HG03571 (cell line): ENCODE data around the gene GLRX.

Experiments
- ATAC-seq: cut with Tn5 transposase; IDR thresholded peaks from one replicate; pipeline ENCODE4 v1.9.1; 2021; ENCODE audit not compliant: unreplicated experiment

Gene GLRX

GRCh38 chr5:95810305-95811125, 12.0 kb downstream of the GLRX start:
- no peak for ATAC-seq

DNA sequence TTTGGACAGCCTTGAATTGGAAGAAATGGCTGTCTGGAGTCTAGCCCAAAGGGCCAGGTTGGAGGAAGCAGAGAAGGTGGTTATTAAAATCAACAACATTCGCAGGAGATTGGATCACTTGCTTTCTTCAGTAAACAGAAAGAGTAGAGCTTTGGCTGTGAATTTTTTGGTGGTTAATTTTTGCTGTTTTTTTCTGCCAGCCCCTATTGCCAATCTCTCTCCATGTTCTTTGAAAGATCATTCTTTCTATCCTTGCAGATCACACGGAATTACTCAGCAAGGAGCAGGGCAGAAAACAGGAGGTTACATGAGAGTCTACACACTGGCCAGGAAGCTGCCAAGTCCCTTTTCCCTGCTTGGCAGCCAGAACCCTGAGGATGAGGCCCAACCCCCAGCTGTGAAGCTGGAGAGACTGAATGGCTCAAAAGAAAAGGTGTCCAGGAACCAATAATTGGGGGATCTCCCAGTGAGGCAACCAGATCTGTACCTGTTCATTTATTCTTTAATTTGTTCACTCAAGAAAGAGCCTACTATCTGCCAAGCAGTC, 13.0 kb downstream of the GLRX start:
- ATAC-seq = no peak

- peak; percentile 99 for ATAC-seq
Observed at GRCh38 chr5:95808686-95809413, 13.7 kb downstream of the GLRX start.

DNA sequence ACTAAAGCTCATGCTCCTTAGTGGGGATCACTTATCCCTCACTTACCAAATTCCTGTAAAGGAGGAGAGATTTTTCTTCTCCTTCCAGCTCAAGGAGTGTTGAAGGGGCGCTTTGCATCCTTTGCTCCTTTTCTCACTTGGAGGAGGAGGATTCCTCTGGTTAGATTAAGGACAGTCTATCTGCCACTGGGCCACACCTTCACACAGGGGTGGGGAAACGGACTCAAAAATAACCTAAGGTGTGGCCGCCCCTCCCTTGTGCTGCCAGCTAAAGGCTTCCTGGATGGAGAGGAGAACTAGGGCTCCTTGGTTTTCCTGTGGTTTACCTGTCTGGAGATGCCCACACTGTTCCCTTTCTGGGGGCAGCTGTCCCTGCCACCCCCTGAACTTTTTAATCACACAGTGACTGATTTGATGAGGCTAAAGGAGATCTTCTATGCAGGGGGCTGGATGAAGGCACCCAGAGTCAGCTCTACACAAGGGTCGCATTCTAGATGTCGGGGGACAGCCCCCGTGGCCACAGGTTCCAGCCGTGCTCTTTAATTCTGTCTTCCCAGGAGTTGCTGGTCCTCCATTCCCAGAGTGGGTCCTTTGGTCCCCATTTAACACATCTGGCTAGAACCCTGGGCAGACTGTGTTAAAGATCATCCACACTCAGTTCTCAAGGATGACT, 14.4 kb downstream of the GLRX start:
- ATAC-seq = no peak

GRCh38 chr5:95806687-95807086, 15.8 kb downstream of the GLRX start:
- ATAC-seq = no peak

DNA sequence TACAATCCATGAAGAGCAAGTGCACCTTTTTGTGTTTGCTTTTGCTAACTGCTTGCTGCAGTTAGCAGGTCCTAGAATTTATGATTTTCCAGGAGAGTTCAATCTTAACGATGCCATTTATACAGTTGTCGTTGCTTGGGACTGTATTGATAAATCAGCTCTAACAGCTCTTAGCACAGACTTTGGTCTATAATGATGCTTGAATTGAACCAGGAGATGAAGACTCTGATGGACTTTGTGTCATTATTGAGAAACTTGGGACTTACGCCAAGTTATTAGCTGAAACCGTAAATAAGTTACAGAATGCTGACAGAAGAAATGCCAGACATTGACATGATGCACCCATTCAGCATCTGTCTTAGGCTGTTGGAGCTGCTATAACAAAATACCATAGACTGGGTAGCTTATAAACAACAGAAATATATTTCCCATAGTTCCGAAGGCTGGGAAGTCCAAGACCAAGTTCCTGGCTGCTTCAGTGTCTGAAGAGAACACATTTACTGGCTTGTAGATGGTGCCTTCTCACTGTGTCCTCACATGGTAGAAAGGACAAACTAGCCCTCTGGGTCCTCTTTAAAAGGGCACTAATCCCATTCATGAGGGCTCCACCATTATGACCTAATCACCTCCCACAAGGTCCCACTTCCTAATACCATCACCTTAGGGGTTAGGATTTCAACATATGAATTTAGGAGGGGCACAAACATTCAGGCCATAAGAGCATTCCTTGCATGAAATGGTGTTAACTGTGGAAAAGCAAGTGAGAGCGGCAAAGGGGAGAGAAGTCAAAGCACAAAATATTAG, 17.6 kb downstream of the GLRX start:
- no peak for ATAC-seq

- ATAC-seq = no peak
Observed at GRCh38 chr5:95803271-95804148, 19.0 kb downstream of the GLRX start.

DNA sequence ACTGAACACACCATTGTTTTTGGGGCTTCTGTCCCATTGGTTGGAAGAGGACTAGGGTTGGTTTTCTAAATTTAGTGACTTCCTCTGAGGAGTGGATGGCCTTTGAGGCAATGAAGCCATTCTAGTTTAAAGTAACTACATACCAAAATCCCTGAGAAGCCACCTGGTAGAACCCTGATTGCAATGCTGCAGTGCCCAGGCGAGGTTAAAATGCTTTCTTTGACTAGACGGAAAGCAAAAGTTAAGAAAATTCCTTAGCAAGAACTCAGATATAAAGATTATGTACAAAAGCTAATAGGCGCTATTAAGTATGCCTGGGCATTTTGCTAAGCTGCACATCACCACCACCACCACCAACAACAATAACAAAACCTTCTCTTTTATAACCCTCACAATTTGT, 20.6 kb downstream of the GLRX start:
- ATAC-seq = no peak

- ATAC-seq = no peak
Observed at GRCh38 chr5:95801532-95801931, 21.0 kb downstream of the GLRX start.

DNA sequence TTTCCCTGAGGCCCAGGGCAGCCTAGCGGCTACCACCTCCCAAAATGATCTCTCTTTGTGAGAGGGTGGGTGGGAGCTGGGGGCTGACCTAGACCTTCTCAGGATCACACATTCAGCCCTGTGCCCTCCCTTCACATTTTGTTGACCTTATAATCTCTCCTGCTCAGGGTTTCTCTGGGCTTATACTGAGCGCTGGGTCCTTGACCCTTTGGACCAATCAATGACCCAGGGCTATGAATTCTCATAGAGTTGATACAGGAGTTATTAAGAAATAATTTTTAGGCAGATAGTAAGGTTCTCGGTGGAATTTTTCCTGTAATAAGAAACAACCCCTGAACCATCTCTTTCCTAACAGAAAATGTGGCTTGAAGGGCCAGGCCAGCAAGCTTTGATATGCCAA, 22.0 kb downstream of the GLRX start:
- no peak for ATAC-seq

- ATAC-seq = no peak
Observed at GRCh38 chr5:95799191-95799835, 23.2 kb downstream of the GLRX start.

DNA sequence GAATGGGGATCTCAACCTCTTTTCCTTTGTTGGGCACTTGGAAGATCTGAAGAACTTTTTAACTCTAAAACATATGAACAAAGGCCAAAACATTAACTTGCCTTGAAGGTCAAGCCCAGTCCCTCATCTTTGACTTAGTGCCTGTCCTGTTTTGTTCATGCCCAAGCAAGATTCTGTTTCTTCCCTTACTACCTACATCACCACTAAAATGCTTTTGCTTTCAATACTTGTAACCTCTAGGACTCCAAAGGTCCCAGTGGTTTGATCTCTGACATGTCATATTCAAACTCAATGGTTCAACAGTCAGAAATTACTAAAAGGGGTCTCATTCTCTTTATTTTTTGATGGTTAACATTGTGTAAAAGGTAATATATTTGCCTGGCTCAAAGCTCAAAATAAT, 24.0 kb downstream of the GLRX start:
- no peak for ATAC-seq

DNA sequence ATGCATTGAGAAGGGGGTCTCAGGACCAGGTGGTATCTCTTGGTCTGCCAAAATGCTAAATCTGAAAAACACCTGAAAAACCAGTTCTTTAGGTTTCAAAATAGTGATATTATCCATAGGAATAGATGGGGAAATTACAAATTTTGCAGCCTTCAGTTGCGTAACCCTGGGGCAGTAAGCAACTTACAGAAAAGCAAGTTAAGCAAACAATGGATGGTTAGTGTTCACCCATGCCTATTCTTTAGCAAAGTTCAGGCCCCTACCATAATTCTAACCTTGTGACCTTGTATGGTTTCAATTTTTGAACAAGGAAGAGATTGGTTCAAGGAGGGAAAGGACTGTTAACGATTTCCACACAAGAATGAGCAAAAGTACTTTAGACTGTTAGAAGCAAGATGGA, 24.5 kb downstream of the GLRX start:
- ATAC-seq = no peak

- ATAC-seq = no peak
Observed at GRCh38 chr5:95797301-95797700, 25.2 kb downstream of the GLRX start.

DNA sequence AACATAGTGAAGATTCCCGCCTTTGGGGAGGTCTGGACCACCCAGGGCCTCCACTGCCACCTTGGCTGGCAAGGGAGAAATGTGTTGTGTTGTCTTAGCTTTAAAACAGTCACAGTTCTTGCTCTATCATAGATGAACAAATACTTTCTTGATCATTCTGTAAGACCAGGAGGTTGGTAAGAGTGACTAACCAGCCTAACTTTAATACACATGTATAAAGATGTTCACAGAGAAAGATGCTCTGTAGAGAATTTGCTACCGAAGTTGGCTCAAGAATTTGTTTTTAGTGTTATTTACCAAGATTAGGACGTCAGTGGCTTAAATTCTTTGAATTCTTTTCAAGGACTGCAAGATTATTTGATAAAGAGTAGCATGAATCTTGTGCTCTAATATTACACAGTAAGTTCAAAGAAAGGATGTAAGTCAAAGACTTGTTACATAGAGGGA, 28.4 kb downstream of the GLRX start:
- no peak for ATAC-seq

GRCh38 chr5:95791751-95792150, 30.8 kb downstream of the GLRX start:
- ATAC-seq = no peak

DNA sequence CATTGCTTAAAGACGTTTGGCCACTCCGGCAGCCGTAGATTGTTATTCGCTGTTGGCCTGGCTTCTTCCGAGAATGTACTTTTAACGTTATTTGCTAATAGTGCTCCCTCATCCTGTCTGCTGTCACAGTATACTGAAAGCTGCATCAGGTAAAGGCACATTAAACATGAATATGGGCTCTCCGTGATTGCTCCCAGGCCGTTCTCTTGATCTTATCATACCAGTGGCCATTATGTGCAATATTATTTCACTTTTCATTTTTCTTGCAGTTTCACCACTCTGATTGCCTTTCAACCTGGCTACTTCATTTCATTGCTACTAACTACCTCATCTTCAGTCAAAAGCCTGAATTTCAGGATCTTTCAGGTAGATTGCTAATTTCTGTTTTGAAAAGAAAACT, 34.0 kb downstream of the GLRX start:
- ATAC-seq = no peak

DNA sequence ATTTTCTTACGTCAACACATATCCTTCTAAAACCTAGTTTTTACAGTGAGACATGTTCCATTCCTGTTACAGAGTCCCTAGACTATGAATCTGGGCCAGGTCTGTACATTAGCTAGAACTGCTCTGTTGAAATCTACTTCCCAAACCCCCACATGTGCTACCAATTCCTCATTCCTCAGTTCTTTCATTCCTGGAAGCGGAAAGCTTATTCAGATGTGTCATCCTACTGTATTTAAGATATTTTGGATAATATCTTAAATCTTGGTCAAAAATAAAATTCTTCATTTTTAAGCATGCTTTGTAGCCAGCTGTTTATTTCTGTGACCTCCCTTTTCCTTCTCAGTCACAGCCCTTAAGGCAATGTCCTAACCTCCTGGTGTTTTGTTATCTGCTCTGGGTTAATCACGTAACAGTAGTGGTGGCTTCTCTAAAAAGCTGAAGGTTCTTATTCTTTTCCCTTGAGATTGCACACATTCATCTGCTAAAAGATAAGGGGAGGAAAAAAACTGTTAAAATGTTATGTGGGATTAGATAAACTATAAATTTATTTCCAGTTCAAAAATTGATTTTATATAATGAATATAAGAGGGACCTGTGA, 35.6 kb downstream of the GLRX start:
- no peak for ATAC-seq
